GM10266 (cell line): ENCODE results near the gene FBXW4.

Source experiments
- DNase-seq: peaks from one replicate; pipeline ENCODE4 v3.0.0; 2012; ENCODE audit errors: extremely low spot score
- CTCF ChIP-seq: IDR thresholded peaks from 2 replicates; pipeline ENCODE4 v1.5.1; 2012; ENCODE audit warnings: mild to moderate bottlenecking, low read depth; ENCODE audit not compliant: control insufficient read depth, insufficient read depth; ENCODE audit errors: missing control alignments

FBXW4 gene

GRCh38 chr10:101614663-101615524 lies 80.1 kb downstream of the FBXW4 start:
- TF ChIP-seq CTCF: no peak
- no peak for DNase-seq

GRCh38 chr10:101613646-101614045 lies 81.3 kb downstream of the FBXW4 start:
- no peak for TF ChIP-seq CTCF
- DNase-seq: no peak

- DNase-seq: no peak
- TF ChIP-seq CTCF: no peak
These were observed 82.1 kb downstream of the FBXW4 start for GRCh38 chr10:101612872-101613271.

DNA sequence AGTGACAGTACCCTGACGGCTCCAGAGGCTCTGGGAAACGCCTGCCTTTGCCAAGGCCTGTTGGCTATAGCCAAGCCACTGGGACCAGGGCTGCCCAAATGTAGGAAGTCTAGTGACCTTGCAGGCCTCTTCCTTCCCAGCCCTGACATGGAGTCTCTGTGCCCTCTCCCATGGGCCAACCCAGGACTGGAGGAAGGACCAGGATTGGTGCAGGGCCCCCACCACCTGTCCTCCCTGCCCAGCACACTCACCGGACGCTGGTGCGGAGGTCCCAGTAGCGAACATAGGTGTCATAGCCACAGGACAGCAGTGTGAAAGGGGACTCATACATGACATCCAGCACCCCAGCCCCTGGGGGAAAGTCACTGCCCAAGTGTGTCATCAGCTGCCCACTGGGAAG lies 82.9 kb downstream of the FBXW4 start:
- DNase-seq: no peak
- no peak for TF ChIP-seq CTCF

DNA sequence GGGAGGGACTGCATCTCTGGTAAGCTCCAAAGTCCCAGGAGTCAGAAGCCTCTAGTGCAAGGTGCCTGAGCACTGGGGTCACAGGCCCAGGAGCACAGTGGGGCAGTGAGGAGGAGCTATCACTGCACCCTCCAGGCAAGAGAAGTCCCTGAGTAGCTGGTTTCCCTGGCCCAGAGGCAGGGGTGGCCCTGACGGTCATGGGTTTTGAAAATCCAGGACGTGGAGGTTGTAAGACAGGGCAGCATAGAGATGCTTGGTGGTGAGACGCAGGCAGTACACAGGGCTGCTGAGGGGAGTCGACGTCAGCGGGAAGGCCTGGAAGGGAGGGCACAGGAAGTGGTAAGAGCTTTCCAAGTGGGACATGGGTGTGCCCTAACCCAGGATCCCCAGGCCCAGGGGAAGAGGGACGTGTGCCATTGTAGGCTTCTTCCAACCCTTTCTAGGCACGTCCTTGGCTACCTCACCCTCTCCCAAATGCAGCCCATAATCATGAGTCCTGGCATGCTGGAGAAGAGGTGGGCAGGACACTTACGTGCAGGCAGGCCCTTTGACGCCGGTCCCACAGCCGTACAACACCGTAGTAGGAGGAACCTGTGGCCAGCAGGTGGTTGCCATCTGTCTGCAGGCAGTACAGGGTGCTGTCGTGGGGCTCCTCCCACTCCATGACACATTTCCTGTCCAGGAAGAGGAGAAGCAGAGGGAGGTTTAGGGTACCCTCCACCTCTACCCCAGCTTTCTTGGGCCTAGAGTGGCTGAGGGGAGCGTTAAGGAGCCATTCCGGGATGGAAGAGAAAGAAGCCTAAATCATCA lies 83.7 kb downstream of the FBXW4 start:
- TF ChIP-seq CTCF: no peak
- DNase-seq: no peak

DNA sequence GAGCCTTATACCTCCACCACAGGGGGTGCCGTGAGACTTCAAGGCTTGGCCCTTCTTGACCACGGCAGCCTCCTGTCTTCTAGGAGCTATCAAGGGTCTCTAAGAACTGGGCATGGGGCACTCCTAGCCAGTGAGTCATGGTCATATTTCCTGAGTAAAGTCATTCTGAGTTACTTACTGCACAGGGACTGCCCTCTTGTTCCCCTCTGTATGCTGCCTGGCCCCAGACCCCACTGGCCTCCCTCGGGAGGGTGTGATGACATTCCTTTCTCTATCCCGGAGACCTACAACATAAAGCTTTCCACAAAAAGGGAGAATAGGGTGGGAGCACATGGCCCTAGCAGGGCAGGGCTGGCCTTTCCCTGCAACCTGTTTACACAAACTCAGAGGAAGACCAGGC lies 85.5 kb downstream of the FBXW4 start:
- no peak for TF ChIP-seq CTCF
- no peak for DNase-seq

DNA sequence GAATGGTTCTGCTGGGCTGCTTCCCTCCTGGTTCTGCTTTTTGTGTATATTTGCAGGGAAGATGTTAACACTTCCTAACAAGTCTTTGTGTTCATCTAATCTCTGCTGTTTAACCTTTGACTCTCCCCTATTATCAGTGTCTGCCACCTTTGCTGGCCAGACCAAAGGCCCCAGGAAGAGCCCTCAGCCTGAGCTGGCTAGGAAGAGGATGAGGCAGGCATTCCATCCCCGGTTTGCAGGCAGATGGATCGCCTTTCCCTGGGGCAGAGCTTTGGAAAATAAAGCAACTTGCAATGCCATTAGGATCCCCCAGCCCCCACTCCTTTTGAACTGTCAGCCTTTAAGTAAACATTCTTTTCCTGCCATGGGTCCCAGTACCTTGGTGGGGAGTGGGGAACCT lies 87.8 kb downstream of the FBXW4 start:
- no peak for DNase-seq
- TF ChIP-seq CTCF: no peak
